Cardiac fibroblast (primary cell): ENCODE results near the gene BUD23.

Experiments used
- DNase-seq, 2 donors: peaks; one replicate each; pipeline versions ENCODE4 v3.0.0 to v3.0.0-alpha.2; 2010; ENCODE audit warnings: low read depth in 2 of 2
- H3K4me3 ChIP-seq, 2 donors: replicated peaks in 1 of 2; 1 replicate in 1 of 2; 2 replicates in 1 of 2; pipeline ENCODE4 v1.5.1; 2011; ENCODE audit warnings: low read depth in 2 of 2, low read length in 2 of 2, mild to moderate bottlenecking in 2 of 2, moderate library complexity in 1 of 2
- CTCF ChIP-seq: IDR thresholded peaks from one replicate; pipeline ENCODE4 v1.5.1; 2011; ENCODE audit warnings: low read depth, mild to moderate bottlenecking, low read length, inconsistent platforms

The BUD23 gene

GRCh38 chr7:73678862-73679261 is 4.5 kb upstream of the BUD23 start:
- DNase-seq, result no peak
- H3K4me3 ChIP-seq, result no peak overlapping the region
- no peak for TF ChIP-seq CTCF

GRCh38 chr7:73679709-73680108 is 3.7 kb upstream of the BUD23 start:
- no peak for TF ChIP-seq CTCF
- DNase-seq, result no peak

GRCh38 chr7:73680501-73680900 is 2.9 kb upstream of the BUD23 start:
- DNase-seq, result no peak
- no peak for TF ChIP-seq CTCF
- no peak overlapping the region for H3K4me3 ChIP-seq

More at GRCh38 chr7:73679709-73680108, 3.7 kb upstream of the BUD23 start:
- no peak overlapping the region for H3K4me3 ChIP-seq

GRCh38 chr7:73681031-73681430 is 2.4 kb upstream of the BUD23 start:
- TF ChIP-seq CTCF, result no peak
- peak; percentile 34 to 57 for DNase-seq
- no peak overlapping the region for H3K4me3 ChIP-seq

GRCh38 chr7:73682745-73683055 is 697 bp upstream of the BUD23 start:
- H3K4me3 ChIP-seq, result peak overlapping the region; percentile 97 to 98
- DNase-seq, result no peak
- TF ChIP-seq CTCF, result no peak

- DNase-seq, result no peak
- TF ChIP-seq CTCF, result no peak
- peak overlapping the region; percentile 97 to 98 for H3K4me3 ChIP-seq
Observed at GRCh38 chr7:73683788-73684693, 644 bp downstream of the BUD23 start.
